PFSK-1 (cell line): ENCODE measurements around the gene PCDHGC3.

Experiments used
- FOXP2 ChIP-seq: optimal IDR thresholded peaks from 2 replicates; pipeline ENCODE3; 2011; ENCODE audit warnings: borderline replicate concordance, control low read depth, inconsistent platforms; ENCODE audit not compliant: insufficient read depth; ENCODE audit errors: extremely low read length, extremely low read depth
- POLR2AphosphoS5 ChIP-seq: IDR thresholded peaks from 2 replicates; pipeline ENCODE4 v1.6.1; 2012; ENCODE audit warnings: low read depth, mild to moderate bottlenecking, control low read depth, low read length, moderate library complexity
- REST ChIP-seq, 2 experiments: IDR thresholded peaks; 2 replicates each; pipeline versions ENCODE4 v1.6.1 to v1.8.0; 2011 to 2012; ENCODE audit warnings: low read depth in 2 of 2, low read length in 2 of 2, control low read depth in 1 of 2, inconsistent platforms in 1 of 2, mild to moderate bottlenecking in 1 of 2, moderate library complexity in 1 of 2; ENCODE audit not compliant: insufficient read depth in 1 of 2
- SIN3A ChIP-seq: IDR thresholded peaks from 2 replicates; pipeline ENCODE4 v1.6.1; 2012; ENCODE audit warnings: mild to moderate bottlenecking, low read length, moderate library complexity, borderline replicate concordance; ENCODE audit not compliant: insufficient read depth
- TAF1 ChIP-seq: IDR thresholded peaks from 2 replicates; pipeline ENCODE4 v1.6.1; 2012; ENCODE audit warnings: low read length, control low read depth, borderline replicate concordance; ENCODE audit not compliant: insufficient read depth

Gene PCDHGC3

DNA sequence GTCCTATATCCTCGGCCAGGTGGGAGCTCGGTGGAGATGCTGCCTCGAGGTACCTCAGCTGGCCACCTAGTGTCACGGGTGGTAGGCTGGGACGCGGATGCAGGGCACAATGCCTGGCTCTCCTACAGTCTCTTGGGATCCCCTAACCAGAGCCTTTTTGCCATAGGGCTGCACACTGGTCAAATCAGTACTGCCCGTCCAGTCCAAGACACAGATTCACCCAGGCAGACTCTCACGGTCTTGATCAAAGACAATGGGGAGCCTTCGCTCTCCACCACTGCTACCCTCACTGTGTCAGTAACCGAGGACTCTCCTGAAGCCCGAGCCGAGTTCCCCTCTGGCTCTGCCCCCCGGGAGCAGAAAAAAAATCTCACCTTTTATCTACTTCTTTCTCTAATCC is 2.0 kb downstream of the PCDHGC3 start:
- TF ChIP-seq REST (IDR thresholded peaks at IDR 0.05; ENCODE audit: insufficient read depth in 1 of 2, low read depth in 2 of 2, low read length in 2 of 2) (no peak), SIN3A (no peak), TAF1 (no peak), FOXP2 (no peak), POLR2AphosphoS5 (no peak)

DNA sequence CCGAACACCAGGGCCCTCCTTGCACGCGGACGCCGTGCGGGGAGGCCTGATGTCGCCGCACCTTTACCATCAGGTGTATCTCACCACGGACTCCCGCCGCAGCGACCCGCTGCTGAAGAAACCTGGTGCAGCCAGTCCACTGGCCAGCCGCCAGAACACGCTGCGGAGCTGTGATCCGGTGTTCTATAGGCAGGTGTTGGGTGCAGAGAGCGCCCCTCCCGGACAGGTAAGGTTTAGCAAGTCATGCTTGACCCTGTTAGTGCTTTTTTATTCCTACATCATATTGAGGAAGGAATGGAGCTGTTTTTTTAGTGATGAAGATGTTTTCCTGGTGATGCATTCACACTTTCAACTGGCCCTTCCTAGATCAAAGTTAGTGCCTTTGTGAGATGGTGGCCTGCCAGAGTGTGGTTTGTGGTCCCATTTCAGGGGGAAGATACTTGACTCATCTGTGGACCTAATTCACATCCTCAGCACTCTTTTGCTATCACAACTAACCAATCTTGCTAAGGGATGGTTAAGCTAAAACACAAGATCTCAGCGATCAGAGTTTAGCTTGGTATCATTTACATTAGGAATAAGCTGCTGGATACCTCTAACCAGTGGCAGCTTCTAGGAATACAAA is 2.7 kb downstream of the PCDHGC3 start:
- no peak for TF ChIP-seq FOXP2
- no peak for TF ChIP-seq POLR2AphosphoS5
- no peak for TF ChIP-seq SIN3A
- no peak for TF ChIP-seq REST (IDR thresholded peaks at IDR 0.05; ENCODE audit: insufficient read depth in 1 of 2, low read depth in 2 of 2, low read length in 2 of 2)
- no peak for TF ChIP-seq TAF1

GRCh38 chr5:141479776-141480175 is 4.0 kb downstream of the PCDHGC3 start:
- TF ChIP-seq POLR2AphosphoS5 (no peak), FOXP2 (no peak), SIN3A (no peak), REST (IDR thresholded peaks at IDR 0.05; ENCODE audit: insufficient read depth in 1 of 2, low read depth in 2 of 2, low read length in 2 of 2) (no peak), TAF1 (no peak)

DNA sequence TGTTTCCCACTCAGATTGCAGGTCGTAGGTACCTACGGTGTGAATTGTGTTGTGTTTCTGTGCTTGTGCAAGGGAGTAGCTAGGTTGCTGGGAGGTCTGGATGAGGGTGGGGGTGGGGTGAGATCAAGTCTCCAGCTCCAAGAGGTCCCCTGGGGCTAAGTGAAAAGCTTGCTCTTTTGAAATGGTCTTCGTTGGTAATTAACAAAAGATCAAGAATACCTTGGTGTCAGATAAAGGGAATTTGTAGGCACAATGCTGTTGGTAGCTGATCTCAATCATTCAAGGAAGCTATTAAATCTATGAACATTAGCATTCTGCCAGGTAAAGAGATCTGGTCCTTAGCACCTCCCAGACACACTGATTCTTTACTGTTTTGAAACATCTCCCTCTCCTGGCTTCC is 8.1 kb downstream of the PCDHGC3 start:
- TF ChIP-seq SIN3A (no peak), FOXP2 (no peak), TAF1 (no peak), REST (IDR thresholded peaks at IDR 0.05; ENCODE audit: insufficient read depth in 1 of 2, low read depth in 2 of 2, low read length in 2 of 2) (no peak), POLR2AphosphoS5 (no peak)

DNA sequence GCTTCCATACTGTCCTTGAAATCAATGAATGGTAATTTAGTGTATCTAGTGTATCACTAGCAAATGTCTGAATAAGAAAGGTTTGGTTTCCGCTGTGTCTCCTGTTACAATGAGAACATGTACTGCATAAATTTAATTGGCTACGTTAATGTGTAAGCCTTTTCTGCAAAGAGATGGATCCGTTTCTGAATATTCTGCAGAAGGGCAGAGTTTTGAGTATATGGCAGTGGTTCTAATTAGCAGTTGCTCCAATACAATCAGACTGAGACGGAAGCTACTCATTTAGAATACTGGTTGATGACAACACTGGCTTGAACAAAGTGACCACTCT is 8.5 kb downstream of the PCDHGC3 start:
- no peak for TF ChIP-seq SIN3A
- no peak for TF ChIP-seq REST (IDR thresholded peaks at IDR 0.05; ENCODE audit: insufficient read depth in 1 of 2, low read depth in 2 of 2, low read length in 2 of 2)
- no peak for TF ChIP-seq FOXP2
- no peak for TF ChIP-seq POLR2AphosphoS5
- no peak for TF ChIP-seq TAF1
